Measurements from ENCODE around the gene SLC25A22. TPM values are rescaled to one million over a fixed set of nuclear protein-coding genes. Genes with fewer than 3 reads are reported as not detected.
A peak's percentile ranks its signal among the peaks of the same experiment; 100 is the strongest.

SLC25A22 gene
- total and polyA plus RNA-seq, 9 of the 15 experiments (the other 6 are each of a cell fraction or from before 2014, with no cell fraction given) = 0.41 to 55.4 (median 11.4) TPM

GRCh38 chr11:789943-790342, 8.1 kb downstream of the SLC25A22 start, which contains the start of gene CEND1:
TSS of gene CEND1 (minus strand) at chr11:790090. CDS start at chr11:788576, 1,514 bp downstream.
- in situ Hi-C loops (cut with MboI) (no loop called here), intact Hi-C loops (cut with micrococcal nuclease) (loop anchor here (10.0 kb wide), 1 partner anchor 225 kb away; the partner anchor contains the start of genes LMNTD2 and RASSF7)
- no peaks in the 10 kb centered on the region for H3K79me2 ChIP-seq (ENCODE audit: control insufficient read depth, insufficient read depth, low read length)
- DNase-seq (ENCODE audit: extremely low read depth in 1 of 4, low spot score in 3 of 4) = peak; percentile 72 to 89 (median 82)
- ChIA-PET CTCF (ENCODE audit: low intra/inter-chr PET ratio) (no interaction called here), POLR2A (interaction anchor here (0.5 to 2.0 kb wide), 3 partner anchors 27 to 292 kb away, joined by 3 to 6 read pairs (median 6); no protein-coding TSS in a partner anchor)
- no peak within 1 kb of the TSS for H3K4me2 ChIP-seq (ENCODE audit: insufficient read depth, low read length)
- H2AFZ ChIP-seq (ENCODE audit: low read depth, low read length) = no peak within 1 kb of the TSS
- no peak within 1 kb of the TSS for H3K27ac ChIP-seq (ENCODE audit: extremely low read depth, low read depth, low read length)
- peak within 1 kb of the TSS in 1 of 2 experiments; percentile 69; a peak in 2 of 4 replicates for H3K9ac ChIP-seq (ENCODE audit: insufficient read depth in 1 of 2, low read depth in 2 of 2, low read length in 2 of 2)
- ATAC-seq = peak; percentile 76
- H3K9me1 ChIP-seq (ENCODE audit: control insufficient read depth, insufficient read depth, low read length) = peaks cover 3% of the 10 kb centered on the region
- no peaks in the 10 kb centered on the region for H3K27me3 ChIP-seq (ENCODE audit: control insufficient read depth in 2 of 2, insufficient read depth in 2 of 2, low read length in 2 of 2)
- peaks cover 0 to 79% of the 10 kb centered on the region in 2 experiments; a peak in 2 of 5 replicates for H3K4me1 ChIP-seq (replicated peaks in 1 of 2; ENCODE audit: control insufficient read depth in 2 of 2, insufficient read depth in 2 of 2, low read length in 2 of 2)
- no peak within 1 kb of the TSS for H3K4me3 ChIP-seq
- H3K9me3 ChIP-seq (replicated peaks; ENCODE audit: control insufficient read depth, insufficient read depth, low read depth, low read length) = no peaks in the 10 kb centered on the region
- BruUV-seq (replicated peaks) = no TSS peak
- FAIRE-seq = peak; percentile 6
- WGBS (ENCODE audit: insufficient coverage, low coverage, missing lambda C conversion rate) = 26% methylated on average over 6 of the region's 44 CpGs
- H4K20me1 ChIP-seq (replicated peaks; ENCODE audit: control insufficient read depth, insufficient read depth, low read length) = no peaks in the 10 kb centered on the region
- H3K36me3 ChIP-seq (ENCODE audit: control insufficient read depth, insufficient read depth, low read length) = peaks cover 31% of the 10 kb centered on the region; the same call in 1 of the 3 replicates
- TF ChIP-seq CTBP1 (IDR thresholded peaks at IDR 0.05; ENCODE audit: borderline replicate concordance) (peak; percentile 79; the same call in 1 of the 2 replicates), ZFP36 (IDR thresholded peaks at IDR 0.05; ENCODE audit: low read depth, low read length, partially characterized antibody) (no peak), TRIM25 (IDR thresholded peaks at IDR 0.05; ENCODE audit: borderline replicate concordance) (no peak), CREM (IDR thresholded peaks at IDR 0.05; ENCODE audit: low read depth) (0 out of 2 replicates have a peak, but pooled peaks have one; percentile 10), POLR2G (IDR thresholded peaks at IDR 0.05; ENCODE audit: low read depth, low read length) (peak; percentile 46; the same call in 1 of the 2 replicates), NR2F6 (CRISPR knock-in tag; IDR thresholded peaks at IDR 0.05) (no peak), KDM4B (IDR thresholded peaks at IDR 0.05; ENCODE audit: borderline replicate concordance in 2 of 2, low read depth in 1 of 2) (no peak), ZNF263 (CRISPR knock-in tag; IDR thresholded peaks at IDR 0.05; ENCODE audit: borderline replicate concordance) (peak; percentile 79), RCOR1 (IDR thresholded peaks at IDR 0.05; ENCODE audit: borderline replicate concordance in 1 of 2, low read depth in 2 of 2, low read length in 2 of 2) (peak; percentile 77 to 99; a peak in 3 of 4 replicates), HMGN3 (IDR thresholded peaks at IDR 0.05; ENCODE audit: borderline replicate concordance, extremely low read depth, insufficient read length, low read depth, low read length) (peak; percentile 57), ZNF143 (CRISPR knock-in tag; IDR thresholded peaks at IDR 0.05) (peak; percentile 80), ZNF280A (IDR thresholded peaks at IDR 0.05; ENCODE audit: low read depth, partially characterized antibody) (no peak), NRF1 (conservative IDR thresholded peaks at IDR 0.05 in 1 of 2, IDR thresholded peaks at IDR 0.05 in 1 of 2) (peak in 1 of 2 experiments; percentile 40; a peak in 1 of 4 replicates), HDAC1 (IDR thresholded peaks at IDR 0.05) (peak in 1 of 2 experiments; percentile 32; a peak in 1 of 4 replicates)

All from K562 (cell line).